ENCODE data around the gene TTC12.
"Not testable (repeated sequence)": the region's sequence is repeated elsewhere in the genome, so short reads cannot be mapped to it uniquely, and the experiment has no call there.

Gene TTC12

DNA sequence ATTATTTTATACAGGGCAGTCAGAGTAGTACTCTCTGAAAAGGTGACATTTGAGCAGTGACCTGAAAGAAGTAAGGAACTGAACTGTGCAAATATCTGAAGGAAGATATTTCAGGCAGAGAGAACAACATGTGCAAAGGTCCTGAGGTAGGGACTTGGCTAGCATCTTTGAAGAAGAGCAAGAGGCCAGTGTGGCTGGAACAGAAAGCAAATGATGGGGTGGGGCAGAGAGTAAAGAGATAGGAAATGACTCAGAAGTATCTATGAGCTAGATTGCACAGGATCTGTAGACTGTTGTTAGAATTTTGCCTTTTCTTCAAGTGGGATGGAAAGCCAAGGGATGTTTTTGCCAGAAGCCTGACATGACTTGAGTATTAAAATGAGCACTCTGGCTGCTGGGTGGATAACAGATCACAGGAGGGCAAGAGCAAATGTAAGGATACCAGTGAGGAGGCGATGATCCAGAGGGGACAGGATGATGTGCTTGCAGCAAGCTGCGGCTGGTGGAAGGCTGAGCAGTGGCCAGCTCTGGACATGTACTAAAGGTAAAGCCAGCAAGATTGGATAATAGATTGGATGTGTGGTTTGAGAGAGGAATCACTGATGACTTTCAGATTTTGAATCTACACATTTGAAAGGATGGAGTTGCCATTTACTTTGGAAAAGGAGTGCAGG, 33.2 kb upstream of the TTC12 start:
- in situ Hi-C loops (cut with HindIII; ENCODE audit: low pct_ligation_motif_present, low pct_unique_long_range_greater_than_20kb, low sequenced_read_pairs), result no loop called here
- no peak for DNase-seq

DNA sequence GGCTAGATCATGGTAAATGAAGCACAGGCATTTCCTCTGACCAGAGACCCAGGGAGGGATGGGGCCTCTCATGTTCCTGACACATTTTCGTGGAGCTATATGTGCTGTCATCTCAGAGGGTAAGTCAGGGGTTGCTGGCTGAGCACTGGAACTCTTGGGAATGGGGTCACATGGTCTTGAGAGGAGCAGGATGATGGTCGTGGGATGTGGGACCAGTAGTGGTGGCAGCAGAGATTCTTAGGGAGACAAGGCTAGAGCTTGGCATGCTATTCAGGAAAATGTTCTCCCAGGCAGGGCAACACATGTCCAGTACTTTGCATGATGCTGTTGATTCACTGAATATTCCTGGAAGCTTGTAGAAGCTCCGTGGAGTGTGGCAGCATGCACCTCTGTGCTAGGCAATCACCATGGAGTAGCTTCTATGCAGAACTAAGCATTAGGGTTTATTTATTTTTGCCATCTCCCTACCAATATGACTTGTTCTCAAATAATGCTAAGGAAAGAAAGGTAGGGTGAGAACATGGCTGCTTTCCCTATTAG, 31.4 kb upstream of the TTC12 start:
- DNase-seq, result no peak
- in situ Hi-C loops (cut with HindIII; ENCODE audit: low pct_ligation_motif_present, low pct_unique_long_range_greater_than_20kb, low sequenced_read_pairs), result no loop called here

DNA sequence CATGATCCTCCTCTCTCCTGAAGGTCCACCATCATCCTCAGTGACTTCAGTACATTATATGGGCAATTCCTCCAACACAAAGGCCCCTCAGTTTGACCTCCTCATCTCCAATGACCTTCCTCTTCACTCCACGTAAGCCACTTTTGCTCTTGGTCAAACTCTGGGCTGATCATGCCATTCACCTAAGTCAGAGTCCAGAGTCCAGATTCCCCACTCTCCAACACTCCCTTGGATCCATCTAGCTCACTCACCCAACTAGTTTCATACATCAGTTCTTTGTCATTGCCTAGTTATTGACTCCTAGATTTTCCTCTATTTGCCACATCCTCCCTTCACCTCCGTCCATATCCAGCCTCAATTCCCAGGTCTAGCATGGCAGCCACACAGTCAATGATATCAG, 30.5 kb upstream of the TTC12 start:
- DNase-seq, result no peak
- in situ Hi-C loops (cut with HindIII; ENCODE audit: low pct_ligation_motif_present, low pct_unique_long_range_greater_than_20kb, low sequenced_read_pairs), result no loop called here

DNA sequence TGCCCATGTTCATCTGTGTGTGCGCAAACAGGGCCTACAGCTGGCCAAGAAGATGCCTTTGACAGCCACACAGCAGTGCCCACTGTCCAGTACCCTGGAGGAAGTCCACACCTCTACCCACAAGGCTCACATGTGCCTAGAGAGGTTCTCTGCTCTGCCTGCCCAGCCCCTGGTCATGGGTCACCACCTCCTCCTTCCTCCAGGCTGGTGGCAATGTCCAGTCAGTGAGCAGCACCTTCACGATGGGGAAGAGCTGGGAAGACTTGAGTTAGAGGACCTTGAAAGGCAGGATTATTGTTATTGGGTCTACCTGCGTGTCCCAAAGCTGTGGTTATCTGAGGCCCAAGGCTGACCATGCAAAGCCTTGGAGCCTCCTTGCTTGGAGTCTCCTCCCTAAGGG, 28.4 kb upstream of the TTC12 start:
- DNase-seq, result no peak
- in situ Hi-C loops (cut with HindIII; ENCODE audit: low pct_ligation_motif_present, low pct_unique_long_range_greater_than_20kb, low sequenced_read_pairs), result no loop called here

DNA sequence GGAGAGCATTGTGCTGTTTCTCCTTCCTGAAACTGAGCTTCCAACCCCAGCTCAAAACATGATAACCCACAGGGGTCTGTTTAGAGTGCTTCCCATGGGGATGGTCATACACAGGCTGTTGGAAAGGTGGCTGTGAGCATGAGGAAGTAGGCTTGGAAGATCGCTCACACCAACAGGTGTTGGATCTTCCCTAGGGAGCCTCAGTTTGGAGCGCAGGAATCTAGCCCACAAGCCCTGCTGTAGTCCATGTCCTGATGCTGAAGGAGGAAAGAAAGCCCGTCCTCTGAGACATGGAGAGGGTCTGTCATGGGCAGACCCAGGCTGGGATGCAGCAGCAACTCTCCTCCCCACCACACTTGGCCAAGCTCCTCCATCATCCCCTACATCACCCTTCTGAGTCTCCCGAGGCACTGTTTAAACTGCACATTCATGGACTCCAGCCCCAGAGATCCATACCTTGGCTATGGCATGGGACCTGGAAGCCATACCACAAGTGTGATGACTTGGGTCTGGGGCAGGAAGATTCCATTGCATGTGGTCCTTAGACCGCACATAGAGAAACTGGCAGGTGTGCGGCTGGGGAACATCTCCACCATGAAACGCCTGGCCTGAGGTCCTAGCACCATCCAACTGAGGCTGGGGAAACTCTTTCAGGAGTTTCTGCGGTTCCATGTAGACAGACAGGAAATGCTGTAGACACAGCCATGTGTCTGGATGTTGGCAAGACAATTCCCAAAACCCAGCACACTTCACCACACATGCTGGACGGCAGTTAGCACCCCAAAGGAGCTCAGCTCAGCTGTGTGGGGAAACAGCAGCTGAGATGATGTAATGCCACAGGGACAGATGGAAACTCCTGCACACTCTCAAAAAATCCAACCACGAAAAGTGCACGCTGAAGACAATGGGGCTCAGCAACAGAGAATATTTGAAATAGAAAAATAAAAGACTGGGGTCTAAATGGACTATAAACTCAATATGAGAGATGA, 27.6 kb upstream of the TTC12 start:
- DNase-seq, result no peak
- in situ Hi-C loops (cut with HindIII; ENCODE audit: low pct_ligation_motif_present, low pct_unique_long_range_greater_than_20kb, low sequenced_read_pairs), result no loop called here

DNA sequence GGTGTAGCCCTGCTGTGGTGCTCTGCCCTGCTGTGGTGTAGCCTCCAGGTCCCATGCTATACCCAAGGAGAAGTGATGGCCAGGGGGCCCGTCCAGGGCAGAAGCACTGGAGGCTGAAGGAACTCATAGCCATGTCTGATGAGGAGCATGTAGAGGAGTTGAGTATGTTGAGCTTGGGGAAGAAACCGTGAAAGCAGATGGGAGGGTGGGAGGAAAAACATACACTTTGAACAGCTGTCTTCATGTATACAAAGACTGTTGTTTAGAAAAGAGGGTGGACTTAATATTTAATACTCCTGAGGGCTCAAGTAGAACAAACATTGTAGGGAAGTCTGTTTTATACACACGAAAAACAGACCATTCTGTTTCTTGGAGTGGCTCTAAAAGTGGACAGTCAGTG, 26.6 kb upstream of the TTC12 start:
- in situ Hi-C loops (cut with HindIII; ENCODE audit: low pct_ligation_motif_present, low pct_unique_long_range_greater_than_20kb, low sequenced_read_pairs), result no loop called here
- no peak for DNase-seq

DNA sequence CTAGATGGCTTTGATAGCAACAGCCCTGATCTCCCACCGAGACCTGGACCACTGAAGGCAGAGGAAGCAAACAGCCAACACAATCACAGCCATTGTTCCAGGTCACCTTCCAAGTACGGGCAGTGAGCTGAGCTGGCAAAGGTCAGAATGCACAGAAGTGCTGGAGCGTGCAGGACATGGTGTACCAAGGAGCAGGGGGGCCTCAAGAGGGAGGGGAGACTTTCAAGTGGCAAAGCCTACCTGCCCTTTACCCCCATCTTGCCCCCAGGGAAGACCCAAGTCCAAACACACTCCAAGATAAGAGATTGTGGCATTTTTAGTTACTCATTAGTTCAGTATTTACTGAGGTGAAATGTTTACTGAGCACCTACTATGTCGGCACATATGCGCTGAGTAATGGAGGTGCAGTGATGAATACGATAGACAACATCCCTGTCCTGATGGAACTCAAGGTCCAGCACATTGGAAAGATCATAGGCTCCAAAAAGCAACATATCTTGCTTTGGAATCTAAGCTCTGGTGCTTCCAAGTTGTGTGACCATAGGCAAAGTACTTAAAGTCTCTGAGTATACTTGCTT, 26.0 kb upstream of the TTC12 start:
- no peak for DNase-seq
- in situ Hi-C loops (cut with HindIII; ENCODE audit: low pct_ligation_motif_present, low pct_unique_long_range_greater_than_20kb, low sequenced_read_pairs), result no loop called here

DNA sequence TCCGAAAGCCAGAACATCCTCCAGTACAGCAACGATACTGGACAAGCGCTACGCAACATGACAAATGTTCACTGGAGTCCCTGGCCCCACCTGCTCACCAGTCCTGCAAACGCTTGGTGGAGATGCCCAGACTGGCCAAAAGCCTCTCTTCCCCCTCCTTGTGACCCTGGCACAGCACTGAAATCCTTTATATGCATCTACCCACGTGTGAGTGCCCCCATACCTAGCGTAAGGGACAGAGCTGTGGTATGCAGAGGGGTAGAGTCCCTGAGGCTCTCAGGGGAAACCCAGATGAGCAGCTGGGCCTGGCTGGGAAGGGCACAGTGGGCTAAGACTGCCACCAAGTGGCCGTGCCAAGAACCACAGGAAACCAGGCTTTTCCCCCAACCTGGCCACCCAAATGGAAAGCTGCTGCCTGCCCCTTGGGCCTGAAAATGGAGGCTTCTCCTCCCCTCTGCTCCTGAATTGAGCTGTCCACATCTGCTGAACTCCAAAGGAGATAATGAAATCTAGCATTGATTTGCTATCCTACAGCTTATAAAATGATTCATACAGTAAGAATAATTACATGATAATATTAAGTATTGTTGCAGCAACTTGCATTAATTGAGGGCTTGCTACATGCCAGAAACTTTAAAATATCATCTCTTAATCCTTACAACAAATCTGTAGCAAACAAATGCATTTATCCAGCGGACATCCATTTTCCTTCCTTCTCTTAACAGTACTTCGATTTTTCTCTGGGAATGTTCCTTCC, 24.8 kb upstream of the TTC12 start:
- in situ Hi-C loops (cut with HindIII; ENCODE audit: low pct_ligation_motif_present, low pct_unique_long_range_greater_than_20kb, low sequenced_read_pairs), result no loop called here
- DNase-seq, result peak; percentile 49

DNA sequence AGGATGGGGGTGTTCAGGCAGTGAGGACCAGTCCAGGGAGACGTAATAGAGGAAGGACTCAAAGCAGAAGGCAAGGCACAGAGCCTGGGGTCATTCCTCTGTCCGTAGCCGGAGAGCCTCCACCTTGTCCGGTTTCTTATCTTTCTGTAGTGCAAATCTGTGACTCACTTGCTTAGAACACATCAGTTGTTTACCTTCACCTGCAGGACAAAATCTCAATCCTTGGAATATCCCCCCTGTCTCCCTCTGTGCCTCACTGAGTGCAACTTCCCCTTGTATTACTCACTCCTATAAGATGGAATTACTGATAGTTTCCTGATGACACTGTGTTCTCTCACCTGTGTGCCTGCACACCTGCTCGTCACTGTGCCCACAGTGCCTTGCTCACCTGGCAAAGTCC, 20.4 kb upstream of the TTC12 start:
- in situ Hi-C loops (cut with HindIII; ENCODE audit: low pct_ligation_motif_present, low pct_unique_long_range_greater_than_20kb, low sequenced_read_pairs), result no loop called here
- DNase-seq, result no peak

DNA sequence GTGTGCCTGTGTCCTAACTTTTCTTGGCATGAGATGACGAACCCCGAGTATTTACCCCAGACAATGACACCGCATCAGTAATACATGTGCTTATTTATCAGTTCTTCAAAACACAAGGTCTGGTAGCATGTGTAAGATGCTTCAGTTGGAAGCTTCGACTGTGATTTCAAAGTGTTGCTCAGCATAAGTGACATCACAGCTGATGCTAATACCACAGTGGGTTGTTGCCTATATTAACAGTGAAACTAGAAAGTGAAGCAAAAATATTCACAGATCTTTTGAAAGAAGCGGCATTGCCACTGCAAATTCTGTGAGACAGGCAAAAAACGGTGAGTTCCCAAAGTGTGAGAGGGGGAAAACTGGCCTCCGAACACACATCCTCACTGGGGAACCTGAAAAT, 18.4 kb upstream of the TTC12 start:
- in situ Hi-C loops (cut with HindIII; ENCODE audit: low pct_ligation_motif_present, low pct_unique_long_range_greater_than_20kb, low sequenced_read_pairs), result no loop called here

DNA sequence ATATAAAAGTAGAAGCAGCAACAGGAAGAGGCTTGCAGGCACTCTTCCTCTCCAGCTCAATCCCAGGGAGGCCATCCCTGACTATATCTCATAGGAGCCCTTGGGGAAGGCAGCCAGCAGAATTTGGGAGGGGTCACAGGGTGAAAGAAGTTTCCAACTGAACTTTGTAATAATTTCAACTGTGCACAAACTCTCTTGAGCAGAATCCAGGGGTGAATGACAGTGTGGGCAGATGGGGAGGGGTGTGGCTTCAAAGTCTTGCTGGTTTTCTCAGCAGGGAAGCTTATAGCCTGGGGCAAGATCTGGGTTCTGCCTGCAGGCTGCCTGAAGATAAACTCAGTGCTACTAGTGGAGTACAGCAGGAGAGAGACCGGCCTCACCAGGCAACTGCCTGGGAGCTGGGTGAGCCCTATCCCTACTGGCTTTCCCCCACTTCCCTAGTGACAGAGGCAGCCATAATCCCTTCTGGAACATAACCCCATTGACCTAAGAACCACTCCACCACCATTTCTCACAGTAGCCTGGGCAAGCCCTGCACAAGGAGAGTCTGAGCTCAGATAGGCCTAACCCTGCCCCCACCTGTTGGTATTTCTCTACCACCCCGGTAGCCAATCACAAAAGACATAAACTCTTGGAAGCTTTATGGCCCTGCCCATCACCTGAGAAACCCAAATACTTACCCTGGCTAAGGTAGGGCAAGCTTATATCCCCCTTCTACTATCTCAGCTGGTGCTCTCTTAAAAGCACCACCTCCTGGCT, 17.8 kb upstream of the TTC12 start:
- no peak for DNase-seq
- in situ Hi-C loops (cut with HindIII; ENCODE audit: low pct_ligation_motif_present, low pct_unique_long_range_greater_than_20kb, low sequenced_read_pairs), result no loop called here

More for the DNA sequence above, 18.4 kb upstream of the TTC12 start:
- DNase-seq, result no peak

DNA sequence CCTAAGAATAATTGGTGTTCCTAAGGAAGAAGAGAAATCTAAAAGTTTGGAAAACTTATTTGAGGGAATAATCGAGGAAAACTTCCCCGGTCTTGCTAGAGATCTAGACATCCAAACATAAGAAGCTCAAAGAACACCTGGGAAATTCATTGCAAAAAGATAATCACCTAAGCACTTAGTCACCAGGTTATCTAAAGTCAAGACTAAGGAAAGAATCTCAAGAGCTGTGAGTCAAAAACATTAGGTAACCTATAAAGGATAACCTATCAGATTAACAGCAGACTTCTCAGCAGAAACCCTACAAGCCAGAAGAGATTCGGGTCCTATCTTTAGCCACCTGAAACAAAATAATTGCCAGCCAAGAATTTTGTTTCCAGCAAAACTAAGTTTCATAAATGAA, 15.9 kb upstream of the TTC12 start:
- DNase-seq; in situ Hi-C loops (cut with HindIII; ENCODE audit: low pct_ligation_motif_present, low pct_unique_long_range_greater_than_20kb, low sequenced_read_pairs): not testable (repeated sequence)

DNA sequence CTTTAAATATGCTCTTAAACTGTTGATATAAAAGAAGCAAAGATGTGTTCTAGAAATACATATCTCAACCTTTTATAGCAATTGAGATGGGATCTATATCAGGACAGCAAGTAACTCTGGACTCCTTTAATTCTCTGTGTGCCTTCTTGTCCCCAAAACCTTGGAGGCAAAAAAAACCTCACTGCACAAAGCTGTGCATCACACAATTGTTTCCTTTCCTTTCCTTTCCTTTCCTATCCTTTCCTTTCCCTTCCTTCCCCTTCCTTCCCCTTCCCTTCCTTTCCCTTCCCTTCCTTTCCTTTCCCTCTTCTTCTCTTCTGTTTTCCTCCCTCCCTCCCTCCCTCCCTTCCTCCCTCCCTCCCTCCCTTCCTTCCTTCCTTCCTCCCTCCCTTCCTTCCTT, 9.5 kb upstream of the TTC12 start:
- DNase-seq, result no peak
- in situ Hi-C loops (cut with HindIII; ENCODE audit: low pct_ligation_motif_present, low pct_unique_long_range_greater_than_20kb, low sequenced_read_pairs), result no loop called here

DNA sequence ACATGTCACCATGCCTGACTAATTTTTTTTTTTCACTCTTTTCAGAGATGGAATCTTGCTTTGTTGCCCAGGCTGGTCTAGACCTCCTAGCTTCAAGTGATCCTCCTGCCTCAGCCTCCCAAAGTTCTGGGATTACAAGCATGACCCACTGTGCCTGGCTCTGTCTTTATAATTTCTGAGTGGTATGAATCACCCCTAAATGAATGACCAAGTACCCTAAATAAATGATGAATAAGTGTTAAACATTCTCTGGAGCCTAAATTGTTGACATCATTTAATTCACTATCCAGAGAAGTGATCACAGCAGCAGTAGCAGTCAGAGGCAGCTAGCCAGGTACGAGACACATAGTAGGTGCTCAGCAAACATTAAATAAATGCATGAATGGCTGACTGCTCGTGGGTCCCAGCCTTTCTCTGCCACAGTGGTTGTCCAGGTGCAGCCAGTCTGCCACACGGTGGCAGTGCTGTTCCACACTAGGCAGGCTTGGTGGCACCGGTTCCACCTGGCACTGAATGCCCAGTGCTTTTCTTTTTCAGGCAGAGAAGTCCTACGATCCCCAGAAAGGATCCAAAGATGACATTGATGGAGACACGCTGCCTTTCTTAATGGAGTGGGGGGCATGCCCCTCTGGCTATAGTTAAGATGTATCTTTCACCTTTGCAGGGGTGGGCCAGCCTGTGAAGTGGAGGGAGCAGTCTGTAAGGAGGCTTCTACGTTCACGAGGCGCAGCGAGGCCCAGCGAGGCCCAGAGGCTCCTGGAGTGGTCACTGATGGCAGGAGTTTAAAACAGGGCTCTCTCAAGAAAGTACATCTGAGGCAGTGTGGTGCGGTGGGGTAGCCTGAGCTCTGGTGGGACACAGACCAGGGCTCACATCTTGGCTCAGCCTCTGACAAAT, 8.7 kb upstream of the TTC12 start:
- peak; percentile 59 for DNase-seq
- in situ Hi-C loops (cut with HindIII; ENCODE audit: low pct_ligation_motif_present, low pct_unique_long_range_greater_than_20kb, low sequenced_read_pairs), result no loop called here

DNA sequence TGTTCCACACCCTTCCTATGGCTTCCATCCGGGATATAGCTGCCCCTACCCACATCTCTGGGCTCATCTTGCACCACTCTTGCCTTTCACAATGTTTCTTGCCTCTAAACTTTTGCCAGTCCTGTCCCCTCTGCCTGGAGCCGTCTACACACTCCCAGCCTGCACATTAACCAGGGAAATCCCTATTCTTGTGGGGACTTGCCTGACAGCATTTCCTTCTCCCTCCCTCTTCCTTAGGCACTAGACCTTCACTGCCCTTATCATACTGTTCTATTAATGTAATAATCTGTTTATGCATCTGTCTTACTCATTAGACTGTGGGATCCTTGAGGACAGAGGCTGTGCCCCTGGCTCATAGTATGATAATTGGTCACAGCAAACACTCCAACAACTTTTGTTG, 5.8 kb upstream of the TTC12 start:
- no peak for DNase-seq
- in situ Hi-C loops (cut with HindIII; ENCODE audit: low pct_ligation_motif_present, low pct_unique_long_range_greater_than_20kb, low sequenced_read_pairs), result no loop called here

DNA sequence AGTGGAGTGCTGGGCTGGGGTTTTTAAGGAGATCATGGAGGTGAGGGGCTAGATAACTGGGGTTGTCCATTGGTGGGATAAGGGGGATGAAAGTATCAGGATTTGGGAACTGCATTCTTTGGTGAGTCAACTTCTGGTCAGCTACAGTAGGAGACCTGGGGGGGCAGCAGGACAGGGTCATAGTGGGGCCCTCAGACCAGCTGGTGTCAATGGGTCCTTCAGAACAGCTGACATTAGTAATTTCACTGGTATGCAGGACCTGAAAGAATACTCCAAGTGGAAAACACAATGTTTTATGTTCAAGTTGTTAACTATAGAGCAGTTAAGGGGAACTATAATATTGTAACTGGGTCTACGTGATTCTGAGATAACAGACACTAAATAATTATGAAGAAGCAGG, 2.8 kb upstream of the TTC12 start:
- no peak for DNase-seq
- in situ Hi-C loops (cut with HindIII; ENCODE audit: low pct_ligation_motif_present, low pct_unique_long_range_greater_than_20kb, low sequenced_read_pairs), result no loop called here

DNA sequence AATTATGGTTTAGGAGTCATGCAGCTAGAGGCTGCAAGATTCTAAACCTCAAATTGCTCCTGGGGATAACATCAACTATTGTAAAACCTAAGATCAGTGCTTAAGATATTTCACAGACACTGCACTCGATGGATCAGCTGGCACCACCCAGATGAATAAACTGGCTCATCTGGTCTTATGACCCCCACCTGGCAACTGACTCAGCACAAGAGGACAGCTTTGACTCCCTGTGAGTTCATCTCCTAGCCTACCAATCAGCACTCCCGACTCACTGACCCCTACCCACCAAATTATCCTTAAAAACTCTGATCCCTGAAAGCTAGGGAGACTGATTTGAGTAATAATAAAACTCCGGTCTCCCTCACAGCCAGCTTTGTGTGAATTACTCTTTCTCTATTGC, 782 bp upstream of the TTC12 start:
- DNase-seq, result no peak
- in situ Hi-C loops (cut with HindIII; ENCODE audit: low pct_ligation_motif_present, low pct_unique_long_range_greater_than_20kb, low sequenced_read_pairs), result no loop called here

Measured in ACHN (cell line).